GM12878 (cell line): ENCODE measurements around the gene CLPTM1. TPM values are rescaled to one million over a fixed set of nuclear protein-coding genes. Genes with fewer than 3 reads are reported as not detected.

Experiments used
- ATAC-seq: fragments of 200-7000 bp; cut with Tn5 transposase; 3 replicates; pipeline ENCODE4 v1.9.1; 2020; ENCODE audit warnings: mild to moderate bottlenecking, moderate library complexity
- BruUV-seq: library from RNA; stranded (reverse); fragments of 400-500 nt; replicated peaks from 2 replicates; lab custom pipeline; 2021; lab: Mats Ljungman, UMichigan
- CTCF ChIA-PET: fragments of 300-600 bp; sonication (Branson Sonifier 250); formaldehyde crosslinking; extraction: SDS; loops from one replicate; lab custom pipeline; 2021; ENCODE audit warnings: inconsistent platforms; lab: Yijun Ruan, JAX
- POLR2A ChIA-PET: fragments of 350-600 bp; formaldehyde crosslinking; extraction: SDS; loops from one replicate; lab custom pipeline; 2021; ENCODE audit warnings: inconsistent platforms; lab: Charles Lee
- RAD21 ChIA-PET: fragments of 300-600 bp; sonication (Branson Sonifier 250); formaldehyde crosslinking; loops from one replicate; lab custom pipeline; 2023; ENCODE audit warnings: antibody characterized with exemption; ENCODE audit not compliant: unreplicated experiment; lab: Charles Lee
- SMC1A ChIA-PET: fragments of 300-600 bp; sonication (Branson Sonifier 250); formaldehyde crosslinking; loops from one replicate; lab custom pipeline; 2023; ENCODE audit not compliant: unreplicated experiment, uncharacterized antibody; lab: Charles Lee
- DNase-seq: peaks from one replicate; pipeline ENCODE4 v3.0.0-alpha.2; 2011; ENCODE audit warnings: low read depth, low spot score
- FAIRE-seq: peaks from 3 replicates; lab custom pipeline; 2011; peaks lifted over from hg19 to GRCh38; lab: Jason Lieb, UNC
- H2AFZ ChIP-seq: 2 replicates; pipeline ENCODE4 v1.6.0; 2011; ENCODE audit warnings: low read depth, low read length, control low read depth; ENCODE audit not compliant: control insufficient read depth
- H3K27ac ChIP-seq: 2 replicates; pipeline ENCODE4 v1.5.1; 2011; ENCODE audit warnings: control low read depth; ENCODE audit not compliant: control insufficient read depth, insufficient read depth
- H3K27me3 ChIP-seq, 2 experiments: replicated peaks in 1 of 2; 2 replicates each; pipeline versions ENCODE4 v1.6.0 to v1.6.1; 2011; ENCODE audit warnings: low read length in 1 of 2; ENCODE audit not compliant: control insufficient read depth in 2 of 2, insufficient read depth in 2 of 2
- H3K36me3 ChIP-seq, 2 experiments: 2 replicates each; pipeline ENCODE4 v1.5.1; 2011; ENCODE audit warnings: low read length in 1 of 2; ENCODE audit not compliant: control insufficient read depth in 2 of 2, insufficient read depth in 2 of 2
- H3K4me1 ChIP-seq: 2 replicates; pipeline ENCODE4 v1.6.1; 2011; ENCODE audit warnings: mild to moderate bottlenecking, low read length, moderate library complexity, mixed read lengths; ENCODE audit not compliant: control insufficient read depth, insufficient read depth
- H3K4me2 ChIP-seq: 2 replicates; pipeline ENCODE4 v1.6.0; 2011; ENCODE audit warnings: control low read depth; ENCODE audit not compliant: control insufficient read depth, insufficient read depth
- H3K4me3 ChIP-seq: fragments of 200-600 bp; sonication (generic); 2 replicates; pipeline ENCODE4 v1.5.1; 2016
- H3K79me2 ChIP-seq: 2 replicates; pipeline ENCODE4 v1.6.0; 2011; ENCODE audit warnings: low read length; ENCODE audit not compliant: control insufficient read depth, insufficient read depth
- H3K9ac ChIP-seq: 2 replicates; pipeline ENCODE4 v1.8.0; 2011; ENCODE audit warnings: low read length, control low read depth, mixed read lengths; ENCODE audit not compliant: control insufficient read depth, insufficient read depth
- H3K9me3 ChIP-seq: replicated peaks from 3 replicates; pipeline ENCODE4 v1.5.1; 2011; ENCODE audit warnings: mild to moderate bottlenecking, low read length; ENCODE audit not compliant: control insufficient read depth, insufficient read depth
- H4K20me1 ChIP-seq: 2 replicates; pipeline ENCODE4 v1.6.0; 2011; ENCODE audit not compliant: control insufficient read depth, insufficient read depth
- BMI1 ChIP-seq: fragments of 450-650 bp; IDR thresholded peaks from 2 replicates; pipeline ENCODE4 v1.6.1; 2016; ENCODE audit warnings: mild to moderate bottlenecking, moderate library complexity, borderline replicate concordance
- CTCF ChIP-seq, 3 experiments: IDR thresholded peaks in 2 of 3; conservative IDR thresholded peaks in 1 of 3; 2 replicates each; pipeline ENCODE4 v1.5.1; 2011; ENCODE audit warnings: low read depth in 3 of 3, low read length in 3 of 3, mild to moderate bottlenecking in 3 of 3, control low read depth in 2 of 3, moderate library complexity in 2 of 3, inconsistent platforms in 1 of 3, mixed read lengths in 1 of 3; ENCODE audit not compliant: control insufficient read depth in 2 of 3, insufficient read depth in 1 of 3; ENCODE audit errors: extremely low read depth in 1 of 3
- E2F4 ChIP-seq: IDR thresholded peaks from 2 replicates; pipeline ENCODE4 v1.6.1; 2012; ENCODE audit warnings: low read depth, low read length, improper control_type of control experiment
- EP300 ChIP-seq, 2 experiments: fragments of 150-350 bp in 1 of 2; IDR thresholded peaks; 2 replicates each; pipeline ENCODE4 v1.6.1; 2011 to 2012; ENCODE audit warnings: low read depth in 2 of 2, low read length in 2 of 2, borderline replicate concordance in 1 of 2, improper control_type of control experiment in 1 of 2, inconsistent platforms in 1 of 2; ENCODE audit not compliant: control insufficient read depth in 1 of 2
- ESRRA ChIP-seq: IDR thresholded peaks from 2 replicates; pipeline ENCODE4 v1.6.1; 2012; ENCODE audit warnings: mild to moderate bottlenecking, low read length, improper control_type of control experiment
- GATAD2B ChIP-seq: fragments of 450-650 bp; conservative IDR thresholded peaks from 2 replicates; pipeline ENCODE4 v1.6.1; 2017; ENCODE audit warnings: low read depth, mild to moderate bottlenecking, moderate library complexity
- IRF4 ChIP-seq: IDR thresholded peaks from 2 replicates; pipeline ENCODE4 v1.6.1; 2011; ENCODE audit warnings: low read depth, low read length
- KLF5 ChIP-seq: fragments of 450-650 bp; IDR thresholded peaks from 2 replicates; pipeline ENCODE4 v1.6.1; 2014; ENCODE audit warnings: mild to moderate bottlenecking; ENCODE audit not compliant: partially characterized antibody
- LARP7 ChIP-seq: fragments of 450-650 bp; IDR thresholded peaks from 2 replicates; pipeline ENCODE4 v1.6.1; 2017; ENCODE audit warnings: mild to moderate bottlenecking
- NFYB ChIP-seq: IDR thresholded peaks from 2 replicates; pipeline ENCODE4 v1.6.1; 2011; ENCODE audit warnings: low read depth, mild to moderate bottlenecking, low read length, improper control_type of control experiment, moderate library complexity; ENCODE audit not compliant: insufficient read depth
- POLR2A ChIP-seq: IDR thresholded peaks from 2 replicates; pipeline ENCODE4 v1.6.1; 2011; ENCODE audit warnings: low read depth, mild to moderate bottlenecking, low read length
- RAD51 ChIP-seq: fragments of 450-650 bp; IDR thresholded peaks from 2 replicates; pipeline ENCODE4 v1.6.1; 2016; ENCODE audit warnings: moderate library complexity, mild to moderate bottlenecking, inconsistent platforms
- SMC3 ChIP-seq: IDR thresholded peaks from 2 replicates; pipeline ENCODE4 v1.6.1; 2011; ENCODE audit warnings: low read length, improper control_type of control experiment, borderline replicate concordance
- SP1 ChIP-seq: IDR thresholded peaks from one replicate; pipeline ENCODE4 v1.6.1; 2011; ENCODE audit warnings: low read depth, low read length
- WGBS: methylation state at CpG from one replicate; pipeline ENCODE4 v1.1.6; 2016; ENCODE audit warnings: low lambda C conversion rate; ENCODE audit not compliant: insufficient replicate concordance, insufficient coverage; ENCODE audit errors: missing lambda C conversion rate; 5-methylcytosine and 5-hydroxymethylcytosine counted together
- in situ Hi-C: fragments of 300-500 bp; cut with MboI; formaldehyde crosslinking; loops from 9 replicates; pipeline ENCODE4 v1.14.3; 2018; ENCODE audit warnings: mixed read lengths
- intact Hi-C: fragments of 100-400 bp; cut with micrococcal nuclease; formaldehyde crosslinking; loops from one replicate; pipeline ENCODE4 v1.14.2; 2022; ENCODE audit not compliant: unreplicated experiment
- polyA plus RNA-seq, 11 experiments: library from polyadenylated mRNA; depleted of rRNA in 4 of 11; unstranded in 6 of 11; stranded (reverse) in 5 of 11; fragments of >200 nt; fragmentation: Nextera tagmentation in 4 of 11; fragmentation: Illumina TruSeq in 1 of 11; extraction: Ambion mirVana in 4 of 11; extraction: Trizol in 1 of 11; gene quantifications; 1 replicate in 1 of 11; 2 replicates in 10 of 11; pipeline versions ENCODE4 v1.2.1 to v1.2.3, GENCODE V29; 2011 to 2016; ENCODE audit warnings: inconsistent platforms in 2 of 11, missing spikeins in 2 of 11, low read depth in 1 of 11
- total RNA-seq, 4 experiments: library from RNA; depleted of rRNA in 3 of 4; stranded (reverse); fragments of >200 nt in 3 of 4; fragmentation: Illumina TruSeq in 1 of 4; extraction: Trizol in 1 of 4; gene quantifications; 2 replicates each; pipeline versions ENCODE4 v1.2.1 to v1.2.3, GENCODE V29; 2013 to 2021
- TF ChIP-seq, protein P1 (sequence below): IDR thresholded peaks from 2 replicates; pipeline ENCODE4 v1.6.1; 2011; ENCODE audit warnings: borderline replicate concordance, low read depth, mild to moderate bottlenecking, moderate library complexity, mixed read lengths, low read length; ENCODE audit not compliant: insufficient read depth; ENCODE audit errors: extremely low read length
- TF ChIP-seq, protein P2 (sequence below): fragments of 150-350 bp; IDR thresholded peaks from 2 replicates; pipeline ENCODE4 v1.6.1; 2014; ENCODE audit warnings: mild to moderate bottlenecking, low read depth, low read length
- TF ChIP-seq, protein P3 (sequence below): IDR thresholded peaks from 2 replicates; pipeline ENCODE4 v1.6.1; 2012; ENCODE audit warnings: low read depth, low read length, improper control_type of control experiment

The CLPTM1 gene
- total and polyA plus RNA-seq, 10 of the 15 experiments (the other 5 are each of a cell fraction or from before 2014, with no cell fraction given): 0.42 to 72.6 (median 35.2) TPM

DNA sequence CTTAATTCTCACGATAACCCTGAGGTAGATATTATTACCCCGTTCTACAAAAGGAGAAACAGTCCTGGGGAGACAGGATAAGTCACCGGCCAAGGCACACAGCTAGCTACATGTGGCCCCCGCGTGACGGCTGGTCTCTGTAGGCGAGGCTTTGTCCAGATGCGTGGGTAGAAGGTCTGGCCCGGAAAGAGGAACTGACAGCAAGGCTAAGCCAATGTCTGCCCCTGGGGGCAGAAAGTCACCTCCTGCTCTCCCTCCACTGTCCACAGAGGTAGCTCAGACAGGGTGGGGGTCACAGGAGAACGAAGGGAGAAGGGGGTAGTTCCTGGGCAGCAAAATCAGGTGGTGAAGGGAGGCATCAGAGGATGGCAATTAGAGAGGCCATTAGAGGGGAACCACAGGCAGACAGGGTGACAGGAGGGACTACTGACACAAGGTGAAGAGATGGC is 11.4 kb upstream of the CLPTM1 start:
- H2AFZ ChIP-seq: peak overlapping the region; percentile 67
- H3K79me2 ChIP-seq: no peaks in the 10 kb centered on the region
- no peaks in the 10 kb centered on the region for H3K27me3 ChIP-seq
- intact Hi-C loops: no loop called here
- no peak overlapping the region for H3K27ac ChIP-seq
- POLR2A ChIA-PET: interaction anchor here (0.5 to 1.0 kb wide), 2 partner anchors 11 to 28 kb away, joined by 4 to 6 read pairs; partner anchors contain the start of gene CLPTM1
- in situ Hi-C loops: no loop called here
- FAIRE-seq (peak; percentile 49), DNase-seq (no peak), ATAC-seq (peak; percentile 99)
- peaks cover 19% of the 10 kb centered on the region for H3K4me1 ChIP-seq
- WGBS: 6% methylated on average over 10 of the region's 10 CpGs
- H3K9ac ChIP-seq: no peak overlapping the region
- no peaks in the 10 kb centered on the region for H3K36me3 ChIP-seq
- no peak overlapping the region for H3K4me3 ChIP-seq
- CTCF ChIA-PET: interaction anchor here (1.0 kb wide), 1 partner anchor 8 kb away, joined by 4 read pairs; no protein-coding TSS in a partner anchor
- H3K4me2 ChIP-seq: 0 out of 2 replicates have a peak overlapping the region, but pooled peaks have one; percentile 1
- H4K20me1 ChIP-seq: no peaks in the 10 kb centered on the region
- RAD21 ChIA-PET: interaction anchor here (1.3 kb wide), 1 partner anchor 8 kb away, joined by 4 read pairs; no protein-coding TSS in a partner anchor
- no peaks in the 10 kb centered on the region for H3K9me3 ChIP-seq
- BruUV-seq: no TSS peak
- SMC1A ChIA-PET: interaction anchor here (1.0 kb wide), 1 partner anchor 98 kb away, joined by 4 read pairs; the partner anchor contains the start of gene NECTIN2
- no peak for TF ChIP-seq SMC3
- TF ChIP-seq, protein P1, sequence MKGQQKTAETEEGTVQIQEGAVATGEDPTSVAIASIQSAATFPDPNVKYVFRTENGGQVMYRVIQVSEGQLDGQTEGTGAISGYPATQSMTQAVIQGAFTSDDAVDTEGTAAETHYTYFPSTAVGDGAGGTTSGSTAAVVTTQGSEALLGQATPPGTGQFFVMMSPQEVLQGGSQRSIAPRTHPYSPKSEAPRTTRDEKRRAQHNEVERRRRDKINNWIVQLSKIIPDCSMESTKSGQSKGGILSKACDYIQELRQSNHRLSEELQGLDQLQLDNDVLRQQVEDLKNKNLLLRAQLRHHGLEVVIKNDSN: peak; percentile 29
- peak; percentile 32 for TF ChIP-seq SP1
- no peak for TF ChIP-seq BMI1
- no peak for TF ChIP-seq LARP7
- TF ChIP-seq, protein P2, sequence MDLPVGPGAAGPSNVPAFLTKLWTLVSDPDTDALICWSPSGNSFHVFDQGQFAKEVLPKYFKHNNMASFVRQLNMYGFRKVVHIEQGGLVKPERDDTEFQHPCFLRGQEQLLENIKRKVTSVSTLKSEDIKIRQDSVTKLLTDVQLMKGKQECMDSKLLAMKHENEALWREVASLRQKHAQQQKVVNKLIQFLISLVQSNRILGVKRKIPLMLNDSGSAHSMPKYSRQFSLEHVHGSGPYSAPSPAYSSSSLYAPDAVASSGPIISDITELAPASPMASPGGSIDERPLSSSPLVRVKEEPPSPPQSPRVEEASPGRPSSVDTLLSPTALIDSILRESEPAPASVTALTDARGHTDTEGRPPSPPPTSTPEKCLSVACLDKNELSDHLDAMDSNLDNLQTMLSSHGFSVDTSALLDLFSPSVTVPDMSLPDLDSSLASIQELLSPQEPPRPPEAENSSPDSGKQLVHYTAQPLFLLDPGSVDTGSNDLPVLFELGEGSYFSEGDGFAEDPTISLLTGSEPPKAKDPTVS: no peak
- TF ChIP-seq NFYB: 0 out of 2 replicates have a peak, but pooled peaks have one; percentile 42
- peak; percentile 43; the same call in 1 of the 2 replicates for TF ChIP-seq RAD51
- 0 out of 2 replicates have a peak, but pooled peaks have one; percentile 39 for TF ChIP-seq IRF4
- TF ChIP-seq POLR2A: peak; percentile 61
- 0 out of 2 replicates have a peak, but pooled peaks have one; percentile 16 for TF ChIP-seq GATAD2B
- TF ChIP-seq CTCF (IDR thresholded peaks at IDR 0.05 in 2 of 3, conservative IDR thresholded peaks at IDR 0.05 in 1 of 3; ENCODE audit: control insufficient read depth in 2 of 3, extremely low read depth in 1 of 3, insufficient read depth in 1 of 3, low read depth in 3 of 3, low read length in 3 of 3): peak in 1 of 3 experiments; percentile 24; a peak in 1 of 6 replicates
- TF ChIP-seq EP300 (IDR thresholded peaks at IDR 0.05; ENCODE audit: borderline replicate concordance in 1 of 2, control insufficient read depth in 1 of 2, low read depth in 2 of 2, low read length in 2 of 2): no peak
- no peak for TF ChIP-seq ESRRA
- TF ChIP-seq, protein P3, sequence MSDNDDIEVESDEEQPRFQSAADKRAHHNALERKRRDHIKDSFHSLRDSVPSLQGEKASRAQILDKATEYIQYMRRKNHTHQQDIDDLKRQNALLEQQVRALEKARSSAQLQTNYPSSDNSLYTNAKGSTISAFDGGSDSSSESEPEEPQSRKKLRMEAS: peak; percentile 80; the same call in 1 of the 2 replicates
- no peak for TF ChIP-seq E2F4
- TF ChIP-seq KLF5: no peak
